IgD-negative memory B cell (primary cell): ENCODE data around the gene TRIM38. TPM values are rescaled to one million over a fixed set of nuclear protein-coding genes. Genes with fewer than 3 reads are reported as not detected.
"Not testable (repeated sequence)": the region's sequence is repeated elsewhere in the genome, so short reads cannot be mapped to it uniquely, and the experiment has no call there.

Experiments
- H3K27ac Mint-ChIP-seq, 3 donors: one replicate each; pipeline ENCODE4 v1.8.0; 2020 to 2022; ENCODE audit warnings: mild to moderate bottlenecking in 3 of 3, mixed read lengths in 3 of 3, moderate library complexity in 1 of 3
- H3K27me3 Mint-ChIP-seq: one replicate; pipeline ENCODE4 v1.8.0; 2021; ENCODE audit warnings: mixed read lengths
- H3K36me3 Mint-ChIP-seq: one replicate; pipeline ENCODE4 v1.8.0; 2020; ENCODE audit warnings: mild to moderate bottlenecking, mixed read lengths
- H3K4me1 Mint-ChIP-seq, 3 donors: one replicate each; pipeline ENCODE4 v1.8.0; 2020 to 2022; ENCODE audit warnings: mixed read lengths in 3 of 3, mild to moderate bottlenecking in 1 of 3
- H3K4me3 Mint-ChIP-seq, 4 donors: one replicate each; pipeline ENCODE4 v1.8.0; 2020 to 2022; ENCODE audit warnings: mild to moderate bottlenecking in 4 of 4, mixed read lengths in 4 of 4, moderate library complexity in 3 of 4
- H3K9me3 Mint-ChIP-seq, 3 donors: one replicate each; pipeline ENCODE4 v1.8.0; 2020 to 2021; ENCODE audit warnings: mixed read lengths in 3 of 3, mild to moderate bottlenecking in 1 of 3
- polyA plus RNA-seq: library from polyadenylated mRNA; unstranded; fragments of 300-500 nt; fragmentation: Illumina TruSeq; gene quantifications from one replicate; pipeline ENCODE4 v1.2.3, GENCODE V29; 2021

TRIM38 gene, protein sequence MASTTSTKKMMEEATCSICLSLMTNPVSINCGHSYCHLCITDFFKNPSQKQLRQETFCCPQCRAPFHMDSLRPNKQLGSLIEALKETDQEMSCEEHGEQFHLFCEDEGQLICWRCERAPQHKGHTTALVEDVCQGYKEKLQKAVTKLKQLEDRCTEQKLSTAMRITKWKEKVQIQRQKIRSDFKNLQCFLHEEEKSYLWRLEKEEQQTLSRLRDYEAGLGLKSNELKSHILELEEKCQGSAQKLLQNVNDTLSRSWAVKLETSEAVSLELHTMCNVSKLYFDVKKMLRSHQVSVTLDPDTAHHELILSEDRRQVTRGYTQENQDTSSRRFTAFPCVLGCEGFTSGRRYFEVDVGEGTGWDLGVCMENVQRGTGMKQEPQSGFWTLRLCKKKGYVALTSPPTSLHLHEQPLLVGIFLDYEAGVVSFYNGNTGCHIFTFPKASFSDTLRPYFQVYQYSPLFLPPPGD
- 23.7 TPM for polyA plus RNA-seq

- peak within 1 kb of the TSS; percentile 85 to 99 (median 98) for H3K27ac Mint-ChIP-seq
- peak within 1 kb of the TSS; percentile 92 to 100 (median 98) for H3K4me3 Mint-ChIP-seq
- no peaks in the 10 kb centered on the region for H3K27me3 Mint-ChIP-seq
- peaks cover 13% of the 10 kb centered on the region for H3K36me3 Mint-ChIP-seq
- H3K9me3 Mint-ChIP-seq: no peaks in the 10 kb centered on the region
- H3K4me1 Mint-ChIP-seq: peaks cover 55 to 65% (median 55%) of the 10 kb centered on the region in 3 donors
Observed at GRCh38 chr6:25962149-25963127, at the start of gene TRIM38. Gene TRIM38, plus strand, starts transcription at chr6:25962802. Its CDS starts 3,721 bp downstream, at chr6:25966523.

DNA sequence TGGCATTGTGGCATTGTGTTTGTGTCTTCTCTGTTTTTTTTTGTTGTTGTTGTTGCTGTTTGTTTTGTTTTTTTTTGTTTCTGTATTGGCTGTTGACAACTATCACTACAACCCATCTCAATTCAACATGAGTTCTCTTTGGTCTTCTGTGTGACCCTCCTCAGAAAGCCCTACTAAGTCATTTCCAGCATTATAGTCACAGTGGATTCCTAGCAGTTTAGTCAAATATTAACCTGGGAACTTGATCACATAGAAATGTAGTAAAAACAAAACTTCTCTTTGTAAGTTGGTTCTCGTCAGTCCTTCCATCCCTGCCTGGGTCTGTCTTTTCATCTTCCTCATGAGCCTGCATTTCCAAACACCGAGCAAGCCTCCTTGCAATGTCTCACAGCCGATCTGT, 48.9 kb upstream of the TRIM38 start:
- H3K27ac Mint-ChIP-seq: no peak overlapping the region
- peaks cover 0 to 5% (median 1%) of the 10 kb centered on the region in 3 donors for H3K4me1 Mint-ChIP-seq
- peaks cover 7% of the 10 kb centered on the region for H3K27me3 Mint-ChIP-seq
- H3K36me3 Mint-ChIP-seq: peaks cover 2% of the 10 kb centered on the region
- H3K4me3 Mint-ChIP-seq: no peak overlapping the region
- H3K9me3 Mint-ChIP-seq: peaks cover 0 to 2% (median 0%) of the 10 kb centered on the region in 3 donors

DNA sequence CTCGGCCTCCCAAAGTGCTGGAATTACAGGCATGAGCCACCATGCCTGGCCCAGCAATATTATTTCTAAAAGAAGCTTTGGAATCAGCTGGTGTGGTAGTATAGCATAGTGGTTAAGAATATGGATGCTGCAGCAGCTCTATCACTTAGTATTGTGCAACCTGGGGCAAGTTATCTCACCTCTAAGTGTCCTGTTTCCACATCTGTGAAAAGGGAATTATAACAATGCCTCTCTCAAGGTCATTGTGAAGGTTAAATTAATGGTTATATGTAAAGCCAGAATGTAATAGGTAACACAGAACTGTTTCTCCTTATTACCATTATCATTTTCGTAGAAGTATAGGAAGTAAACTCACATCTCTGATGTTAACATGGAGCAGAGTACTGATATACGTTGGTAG, 46.3 kb upstream of the TRIM38 start:
- Mint-ChIP-seq H3K27ac (no peak overlapping the region), H3K27me3 (peaks cover 7% of the 10 kb centered on the region), H3K4me3 (no peak overlapping the region), H3K4me1 (peaks cover 0 to 5% (median 1%) of the 10 kb centered on the region in 3 donors), H3K36me3 (peaks cover 2% of the 10 kb centered on the region), H3K9me3 (peaks cover 0 to 2% (median 0%) of the 10 kb centered on the region in 3 donors)

GRCh38 chr6:25916789-25917490, 45.7 kb upstream of the TRIM38 start:
- no peak overlapping the region for H3K27ac Mint-ChIP-seq
- peaks cover 7% of the 10 kb centered on the region for H3K27me3 Mint-ChIP-seq
- H3K36me3 Mint-ChIP-seq: peaks cover 2% of the 10 kb centered on the region
- no peak overlapping the region for H3K4me3 Mint-ChIP-seq
- peaks cover 0 to 2% (median 0%) of the 10 kb centered on the region in 3 donors for H3K9me3 Mint-ChIP-seq
- H3K4me1 Mint-ChIP-seq: peaks cover 0 to under 1% (median 0%) of the 10 kb centered on the region in 3 donors

DNA sequence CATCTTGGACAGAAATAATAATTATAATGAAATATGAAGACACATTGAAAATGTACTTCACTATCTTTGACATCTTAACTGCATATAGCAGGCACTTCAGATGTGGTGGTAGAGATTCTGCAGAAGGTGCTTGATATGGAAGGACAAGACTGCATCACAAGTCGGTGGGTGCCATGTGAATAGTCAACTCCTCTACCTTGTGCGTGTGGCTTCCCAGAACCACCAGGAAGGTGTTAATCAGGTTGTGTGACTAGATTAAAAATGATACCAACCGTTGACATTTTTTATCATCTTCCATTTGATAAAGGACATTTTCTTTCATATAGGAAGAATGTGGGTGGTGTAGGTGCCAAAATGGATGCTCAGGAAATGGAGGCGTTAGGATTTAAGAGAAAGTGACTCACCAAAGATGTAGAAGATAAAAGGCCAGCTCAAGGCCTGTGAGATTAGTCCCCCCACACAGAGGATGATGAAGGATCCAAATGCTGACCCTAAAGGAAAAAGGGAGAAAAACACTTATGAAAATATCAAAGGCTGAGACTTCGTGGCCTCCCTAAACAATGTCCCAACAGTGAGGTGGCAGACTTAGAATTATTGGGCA, 44.4 kb upstream of the TRIM38 start:
- Mint-ChIP-seq H3K4me1 (no peaks in the 10 kb centered on the region), H3K36me3 (peaks cover 2% of the 10 kb centered on the region), H3K9me3 (peaks cover 0 to 2% (median 0%) of the 10 kb centered on the region in 3 donors)

DNA sequence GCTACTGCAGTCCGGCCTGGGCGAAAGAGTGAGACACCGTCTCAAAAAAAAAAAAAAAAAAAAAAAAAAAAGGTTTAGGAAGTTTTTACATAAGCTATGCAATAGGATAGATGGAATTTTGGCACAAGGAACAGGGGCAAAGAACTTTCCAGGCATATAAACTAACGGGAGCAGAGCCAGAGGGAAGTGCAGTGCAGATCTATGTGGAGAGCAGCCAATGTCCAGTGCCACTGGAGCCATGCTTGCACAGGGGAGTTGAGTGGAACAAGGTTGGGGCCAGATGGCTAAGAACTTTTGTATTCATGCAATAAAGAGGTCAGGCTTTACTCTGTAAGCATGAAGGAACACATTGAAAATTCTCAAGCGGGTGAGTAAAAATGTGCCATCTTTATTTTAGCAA, 42.9 kb upstream of the TRIM38 start:
- no peak overlapping the region for H3K4me3 Mint-ChIP-seq
- peaks cover 7% of the 10 kb centered on the region for H3K27me3 Mint-ChIP-seq
- no peak overlapping the region for H3K27ac Mint-ChIP-seq
- peaks cover 2% of the 10 kb centered on the region for H3K36me3 Mint-ChIP-seq
- peaks cover 0 to 2% (median 0%) of the 10 kb centered on the region in 3 donors for H3K9me3 Mint-ChIP-seq
- H3K4me1 Mint-ChIP-seq: no peaks in the 10 kb centered on the region

More for the DNA sequence above, 44.4 kb upstream of the TRIM38 start:
- Mint-ChIP-seq H3K27me3 (peaks cover 7% of the 10 kb centered on the region), H3K4me3 (no peak overlapping the region), H3K27ac (no peak overlapping the region)

- peaks cover 5% of the 10 kb centered on the region for H3K27me3 Mint-ChIP-seq
- no peak overlapping the region for H3K4me3 Mint-ChIP-seq
- H3K27ac Mint-ChIP-seq: no peak overlapping the region
- H3K9me3 Mint-ChIP-seq: peaks cover 0 to 2% (median 0%) of the 10 kb centered on the region in 3 donors
- H3K36me3 Mint-ChIP-seq: peaks cover 2% of the 10 kb centered on the region
- no peaks in the 10 kb centered on the region for H3K4me1 Mint-ChIP-seq
Observed at GRCh38 chr6:25921525-25922203, 40.9 kb upstream of the TRIM38 start.

- H3K4me3 Mint-ChIP-seq: no peak overlapping the region
- peaks cover 0 to 2% (median 0%) of the 10 kb centered on the region in 3 donors for H3K9me3 Mint-ChIP-seq
- H3K27me3 Mint-ChIP-seq: peaks cover 5% of the 10 kb centered on the region
- no peaks in the 10 kb centered on the region for H3K4me1 Mint-ChIP-seq
- H3K36me3 Mint-ChIP-seq: no peaks in the 10 kb centered on the region
- no peak overlapping the region for H3K27ac Mint-ChIP-seq
Observed at GRCh38 chr6:25922301-25922700, 40.3 kb upstream of the TRIM38 start.

- Mint-ChIP-seq H3K4me1 (no peaks in the 10 kb centered on the region), H3K9me3 (no peaks in the 10 kb centered on the region), H3K4me3 (no peak overlapping the region), H3K36me3 (no peaks in the 10 kb centered on the region), H3K27ac (no peak overlapping the region), H3K27me3 (peaks cover 5% of the 10 kb centered on the region)
Observed at GRCh38 chr6:25925876-25926275, 36.7 kb upstream of the TRIM38 start.

GRCh38 chr6:25927178-25927577, 35.4 kb upstream of the TRIM38 start:
- Mint-ChIP-seq H3K27me3 (peaks cover 7% of the 10 kb centered on the region), H3K4me1 (no peaks in the 10 kb centered on the region), H3K4me3 (no peak overlapping the region), H3K36me3 (peaks cover 1% of the 10 kb centered on the region), H3K27ac (no peak overlapping the region), H3K9me3 (no peaks in the 10 kb centered on the region)

GRCh38 chr6:25927756-25928216, 34.8 kb upstream of the TRIM38 start:
- H3K9me3 Mint-ChIP-seq: no peaks in the 10 kb centered on the region
- no peaks in the 10 kb centered on the region for H3K4me1 Mint-ChIP-seq
- no peak overlapping the region for H3K4me3 Mint-ChIP-seq
- H3K36me3 Mint-ChIP-seq: peaks cover 2% of the 10 kb centered on the region
- H3K27ac Mint-ChIP-seq: no peak overlapping the region
- peaks cover 7% of the 10 kb centered on the region for H3K27me3 Mint-ChIP-seq

DNA sequence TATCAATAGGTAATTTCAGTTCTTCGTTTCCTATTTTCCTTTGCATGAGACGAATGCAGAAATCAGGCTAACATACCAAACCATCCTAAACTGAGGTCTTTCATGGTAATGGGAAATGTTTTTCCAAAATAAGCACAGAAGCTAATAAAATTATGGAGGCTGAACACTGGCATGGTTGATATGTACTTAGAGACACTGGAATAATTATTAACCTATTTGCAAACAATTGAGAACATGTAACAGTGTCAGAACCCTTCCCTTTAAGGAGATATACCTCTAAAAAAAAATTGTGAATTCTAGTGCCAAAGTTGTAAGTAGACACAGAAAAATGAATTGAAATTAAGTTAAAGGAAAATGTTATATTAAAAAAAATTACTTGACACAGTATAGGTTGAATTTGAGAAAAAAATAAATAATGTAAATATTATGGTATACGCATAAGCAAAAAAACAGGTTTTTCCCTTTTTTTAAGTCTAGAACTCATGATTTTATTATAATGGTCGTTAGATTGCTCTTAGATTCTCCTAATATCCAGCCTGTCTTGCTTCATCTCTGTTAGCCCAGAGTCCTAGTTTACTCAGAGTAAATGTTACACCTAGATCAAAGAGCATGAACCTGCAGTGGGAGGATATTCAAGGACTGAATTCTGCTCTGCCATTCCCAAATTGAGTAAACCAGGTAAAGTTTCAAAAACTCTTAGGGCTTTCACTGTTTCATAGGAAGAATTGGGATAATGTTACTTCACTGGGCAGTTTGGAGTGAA, 33.9 kb upstream of the TRIM38 start:
- no peak overlapping the region for H3K27ac Mint-ChIP-seq
- no peak overlapping the region for H3K4me3 Mint-ChIP-seq
- no peaks in the 10 kb centered on the region for H3K9me3 Mint-ChIP-seq
- H3K27me3 Mint-ChIP-seq: peaks cover 7% of the 10 kb centered on the region
- peaks cover 3% of the 10 kb centered on the region for H3K36me3 Mint-ChIP-seq
- no peaks in the 10 kb centered on the region for H3K4me1 Mint-ChIP-seq

DNA sequence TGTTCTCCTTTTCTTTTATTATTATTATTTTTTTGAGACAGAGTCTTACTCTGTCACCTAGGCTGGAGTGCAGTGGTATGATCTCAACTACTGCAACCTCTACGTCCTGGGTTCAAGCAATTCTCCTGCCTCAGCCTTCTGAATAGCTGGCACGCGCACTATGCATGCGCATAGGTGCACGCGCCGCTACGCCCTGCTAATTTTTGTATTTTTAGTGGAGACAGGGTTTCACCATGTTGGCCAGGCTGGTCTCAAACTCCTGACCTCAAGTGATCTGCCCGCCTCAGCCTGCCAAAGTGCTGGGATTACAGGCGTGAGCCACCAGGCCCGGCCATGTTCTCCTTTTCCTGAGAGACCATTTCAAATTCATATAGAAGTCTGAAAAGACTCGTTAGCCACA, 32.8 kb upstream of the TRIM38 start:
- not testable (repeated sequence) for H3K4me3 Mint-ChIP-seq, H3K9me3 Mint-ChIP-seq, H3K36me3 Mint-ChIP-seq, H3K27ac Mint-ChIP-seq, H3K4me1 Mint-ChIP-seq, H3K27me3 Mint-ChIP-seq
